Gastrocnemius medialis (tissue), 4 donors: ENCODE measurements around the gene STXBP2. TPM values are rescaled to one million over a fixed set of nuclear protein-coding genes. Genes with fewer than 3 reads are reported as not detected.

Experiments
- ATAC-seq, 2 donors: fragments of 150-250 bp; one replicate each; pipeline ENCODE4 v1.9.1; 2016
- DNase-seq, 2 donors: peaks; one replicate each; pipeline ENCODE4 v3.0.0-alpha.2; 2019
- H3K27ac ChIP-seq, 4 donors: fragments of 200-600 bp; sonication (generic); 1 replicate in 1 of 4; 2 replicates in 3 of 4; pipeline ENCODE4 v1.5.1; 2016 to 2018; ENCODE audit warnings: mild to moderate bottlenecking in 2 of 4, moderate library complexity in 1 of 4
- H3K27me3 ChIP-seq, 3 donors: fragments of 200-600 bp; sonication (generic) in 2 of 3; 1 replicate in 1 of 3; 2 replicates in 2 of 3; pipeline versions ENCODE4 v1.5.1 to v1.6.0; 2016 to 2019; ENCODE audit warnings: mild to moderate bottlenecking in 1 of 3, moderate library complexity in 1 of 3
- H3K36me3 ChIP-seq, 2 donors: fragments of 200-600 bp; sonication (generic) in 1 of 2; one replicate each; pipeline ENCODE4 v1.5.1; 2017 to 2018
- H3K4me1 ChIP-seq, 2 donors: fragments of 200-600 bp; sonication (generic) in 1 of 2; one replicate each; pipeline ENCODE4 v1.5.1; 2016 to 2017; ENCODE audit warnings: mild to moderate bottlenecking in 2 of 2
- H3K4me3 ChIP-seq, 4 donors: fragments of 200-600 bp; sonication (generic) in 3 of 4; 1 replicate in 1 of 4; 2 replicates in 3 of 4; pipeline ENCODE4 v1.5.1; 2016 to 2019; ENCODE audit warnings: mild to moderate bottlenecking in 2 of 4
- H3K9me3 ChIP-seq, 3 donors: fragments of 200-600 bp; sonication (generic) in 2 of 3; 1 replicate in 1 of 3; 2 replicates in 2 of 3; pipeline ENCODE4 v1.5.1; 2016 to 2019
- CTCF ChIP-seq, 5 experiments: fragments of 450-650 bp in 3 of 5; fragments of 200-600 bp in 2 of 5; sonication (generic) in 2 of 5; IDR thresholded peaks in 4 of 5; conservative IDR thresholded peaks in 1 of 5; 1 replicate in 4 of 5; 2 replicates in 1 of 5; pipeline ENCODE4 v1.5.1; 2016 to 2019; ENCODE audit warnings: antibody characterized with exemption in 5 of 5, mild to moderate bottlenecking in 3 of 5, moderate library complexity in 3 of 5
- POLR2A ChIP-seq, 2 donors: fragments of 450-650 bp; IDR thresholded peaks; one replicate each; pipeline ENCODE4 v1.6.1; 2017; ENCODE audit warnings: antibody characterized with exemption in 2 of 2, mild to moderate bottlenecking in 2 of 2, moderate library complexity in 2 of 2
- in situ Hi-C, 4 donors: fragments of 200-750 bp; cut with MboI; loops; one replicate each; pipeline versions ENCODE4 v1.15.0 to v1.8.0; 2017; ENCODE audit warnings: low sequenced_read_pairs in 4 of 4
- intact Hi-C: fragments of 100-400 bp; cut with DNase I; formaldehyde crosslinking; loops from one replicate; pipeline ENCODE4 v1.15.1; 2023; ENCODE audit warnings: low total_unique reads
- total RNA-seq, 4 donors: library from RNA; depleted of rRNA; stranded (reverse); fragments of >200 nt; gene quantifications; one replicate each; pipeline versions ENCODE4 v1.1.0 to v1.2.3, GENCODE V29; 2016

STXBP2 gene
- total RNA-seq, 4 donors from 2014 or later, result 0.87 to 3.7 (median 2.8) TPM

DNA sequence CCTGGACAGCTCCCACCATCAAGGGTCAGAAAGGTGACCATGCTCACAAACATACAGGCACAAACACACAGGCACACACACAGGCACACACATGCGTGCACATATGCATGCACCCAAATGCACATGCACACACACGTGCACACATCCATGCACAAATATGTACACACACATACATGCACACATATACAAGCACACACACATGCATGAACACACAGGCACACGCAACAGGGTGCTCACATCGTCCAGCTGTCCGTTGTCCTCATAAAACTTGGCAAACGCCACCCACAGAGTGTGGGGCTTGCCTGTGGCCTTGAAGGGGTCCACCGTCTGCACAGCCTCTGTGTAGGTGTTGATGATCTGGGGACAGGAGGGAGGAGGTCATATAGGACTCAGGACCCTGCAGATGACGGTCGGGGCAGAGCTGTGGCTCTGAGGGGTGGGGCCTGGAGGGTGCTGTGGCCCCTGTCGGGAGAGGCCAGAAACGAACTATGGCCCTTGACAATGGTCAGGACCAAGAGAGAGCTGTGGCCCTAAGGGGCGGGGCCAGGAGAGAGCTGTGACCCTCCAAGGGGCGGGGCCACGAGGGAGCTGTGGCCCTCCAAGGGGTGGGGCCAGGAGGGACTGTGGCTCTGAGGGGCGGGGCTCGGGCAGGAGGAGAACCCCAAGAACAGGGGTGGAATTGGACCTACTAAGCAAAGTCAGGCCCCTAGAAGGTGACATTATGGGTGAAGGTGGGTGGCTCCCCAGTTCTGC, 13.8 kb upstream of the STXBP2 start:
- no peaks in the 10 kb centered on the region for H3K9me3 ChIP-seq
- intact Hi-C loops, result loop anchor here (10.0 kb wide), 1 partner anchor 888 kb away; the partner anchor contains the start of genes GPR108 and TRIP10
- H3K27me3 ChIP-seq, result no peaks in the 10 kb centered on the region
- peaks cover 13 to 23% of the 10 kb centered on the region in 2 donors for H3K4me1 ChIP-seq
- no peak for DNase-seq
- peaks cover 2 to 77% of the 10 kb centered on the region in 2 donors for H3K36me3 ChIP-seq
- H3K4me3 ChIP-seq, result no peak overlapping the region
- no peak for TF ChIP-seq CTCF (IDR thresholded peaks at IDR 0.05 in 4 of 5, conservative IDR thresholded peaks at IDR 0.05 in 1 of 5)
- no peak for TF ChIP-seq POLR2A (IDR thresholded peaks at IDR 0.05)
- in situ Hi-C loops, result no loop called here
- no peak overlapping the region for H3K27ac ChIP-seq
- ATAC-seq, result no peak

- intact Hi-C loops (loop anchor here (10.0 kb wide), 1 partner anchor 889 kb away; the partner anchor contains the start of genes GPR108 and TRIP10), in situ Hi-C loops (no loop called here)
- ATAC-seq, result no peak
- Histone ChIP-seq H3K36me3 (peaks cover 2 to 77% of the 10 kb centered on the region in 2 donors), H3K4me3 (no peak overlapping the region), H3K27me3 (no peaks in the 10 kb centered on the region), H3K9me3 (no peaks in the 10 kb centered on the region), H3K4me1 (peaks cover 16 to 21% of the 10 kb centered on the region in 2 donors), H3K27ac (no peak overlapping the region)
- TF ChIP-seq POLR2A (IDR thresholded peaks at IDR 0.05) (no peak), CTCF (IDR thresholded peaks at IDR 0.05 in 4 of 5, conservative IDR thresholded peaks at IDR 0.05 in 1 of 5) (no peak)
- DNase-seq, result no peak
Measured at GRCh38 chr19:7623725-7624603, 12.9 kb upstream of the STXBP2 start.

DNA sequence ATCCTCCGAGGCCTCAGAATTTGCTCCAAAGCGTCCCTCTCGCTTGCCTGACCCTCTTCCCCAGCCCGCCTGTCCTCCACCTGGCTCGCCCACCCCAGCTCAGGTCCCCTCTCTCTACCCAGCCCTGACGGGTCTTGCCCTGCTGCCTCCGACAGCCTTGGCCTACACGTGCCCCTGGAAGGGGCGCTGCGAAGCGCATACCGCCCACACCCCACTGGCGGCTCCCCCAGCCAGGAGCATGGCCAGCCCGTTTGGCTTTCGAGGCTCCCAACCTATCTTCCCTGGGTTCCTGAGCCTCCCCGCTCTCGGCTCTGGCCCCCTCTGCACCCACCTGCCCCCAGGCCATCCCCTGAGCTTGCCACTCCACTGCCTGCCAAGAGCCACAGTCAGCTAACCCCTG, 12.1 kb upstream of the STXBP2 start:
- no peak overlapping the region for H3K27ac ChIP-seq
- in situ Hi-C loops, result no loop called here
- ATAC-seq (no peak), DNase-seq (no peak)
- TF ChIP-seq CTCF (IDR thresholded peaks at IDR 0.05 in 4 of 5, conservative IDR thresholded peaks at IDR 0.05 in 1 of 5), result no peak
- intact Hi-C loops, result loop anchor here (10.0 kb wide), 1 partner anchor 890 kb away; the partner anchor contains the start of genes GPR108 and TRIP10
- H3K4me1 ChIP-seq, result peaks cover 13 to 14% of the 10 kb centered on the region in 2 donors
- H3K36me3 ChIP-seq, result peaks cover 2 to 72% of the 10 kb centered on the region in 2 donors
- H3K9me3 ChIP-seq, result no peaks in the 10 kb centered on the region
- H3K4me3 ChIP-seq, result no peak overlapping the region
- H3K27me3 ChIP-seq, result no peaks in the 10 kb centered on the region

DNA sequence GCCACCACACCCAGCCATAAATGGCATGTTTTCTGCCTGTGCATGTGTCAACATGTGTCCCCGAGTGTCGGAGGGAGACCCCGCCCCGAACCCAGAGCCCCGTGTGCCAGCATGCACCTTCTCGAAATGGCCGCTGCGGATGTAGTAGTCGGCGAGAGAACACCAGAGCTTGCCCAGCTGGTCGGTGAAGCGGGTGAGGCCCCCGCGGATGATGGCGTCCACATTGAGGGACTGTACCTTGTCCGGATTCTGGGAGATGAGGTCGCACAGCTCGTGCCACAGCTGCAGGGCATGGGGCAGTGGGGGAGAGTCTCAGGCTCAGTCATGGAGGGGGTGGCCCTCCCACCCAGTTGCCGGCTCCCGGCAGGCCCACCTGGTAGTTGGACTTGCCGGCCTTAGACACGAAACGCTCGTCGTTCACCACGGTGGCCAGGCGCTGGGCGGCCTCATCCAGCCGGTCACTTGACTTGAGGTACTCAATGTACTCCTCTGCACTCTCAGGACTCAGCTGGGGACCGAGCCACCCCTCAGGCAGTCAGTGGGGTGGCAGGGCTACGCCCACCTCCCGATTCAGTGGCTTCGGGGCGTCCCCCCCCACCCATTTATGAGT, 11.0 kb upstream of the STXBP2 start:
- Histone ChIP-seq H3K36me3 (peaks cover 0 to 61% of the 10 kb centered on the region in 2 donors), H3K27me3 (no peaks in the 10 kb centered on the region), H3K4me3 (no peak overlapping the region), H3K27ac (no peak overlapping the region), H3K9me3 (no peaks in the 10 kb centered on the region), H3K4me1 (peaks cover 18 to 24% of the 10 kb centered on the region in 2 donors)
- in situ Hi-C loops (no loop called here), intact Hi-C loops (loop anchor here (10.0 kb wide), 1 partner anchor 891 kb away; the partner anchor contains the start of genes GPR108 and TRIP10)
- ATAC-seq, result no peak
- no peak for DNase-seq
- TF ChIP-seq POLR2A (IDR thresholded peaks at IDR 0.05) (no peak), CTCF (IDR thresholded peaks at IDR 0.05 in 4 of 5, conservative IDR thresholded peaks at IDR 0.05 in 1 of 5) (no peak)
